ENCODE measurements around the gene SH3TC1. TPM values are rescaled to one million over a fixed set of nuclear protein-coding genes. Genes with fewer than 3 reads are reported as not detected.

The SH3TC1 gene
- total and polyA plus RNA-seq, 10 of the 15 experiments (the other 5 are each of a cell fraction or from before 2014, with no cell fraction given): 0.19 to 47.0 (median 18.4) TPM

- Histone ChIP-seq H3K27me3 (replicated peaks in 1 of 2; ENCODE audit: control insufficient read depth in 2 of 2, insufficient read depth in 2 of 2, low read length in 1 of 2) (peaks cover 0 to 4% of the 10 kb centered on the region in 2 experiments; a peak in 2 of 4 replicates), H3K4me1 (ENCODE audit: control insufficient read depth, insufficient read depth, low read length) (no peaks in the 10 kb centered on the region), H3K27ac (ENCODE audit: control insufficient read depth, insufficient read depth) (no peak overlapping the region), H3K36me3 (ENCODE audit: control insufficient read depth in 2 of 2, insufficient read depth in 2 of 2, low read length in 1 of 2) (no peaks in the 10 kb centered on the region), H3K9me3 (replicated peaks; ENCODE audit: control insufficient read depth, insufficient read depth, low read length) (no peaks in the 10 kb centered on the region), H4K20me1 (ENCODE audit: control insufficient read depth, insufficient read depth) (no peaks in the 10 kb centered on the region), H3K4me2 (ENCODE audit: control insufficient read depth, insufficient read depth) (no peak overlapping the region), H3K79me2 (ENCODE audit: control insufficient read depth, insufficient read depth, low read length) (no peaks in the 10 kb centered on the region), H3K9ac (ENCODE audit: control insufficient read depth, insufficient read depth, low read length) (no peak overlapping the region), H2AFZ (ENCODE audit: control insufficient read depth, low read depth, low read length) (no peak overlapping the region), H3K4me3 (no peak overlapping the region)
- ATAC-seq: no peak
- in situ Hi-C loops (cut with MboI): no loop called here
- FAIRE-seq: no peak
- intact Hi-C loops (cut with micrococcal nuclease; ENCODE audit: unreplicated experiment): no loop called here
- ChIA-PET POLR2A (no interaction called here), SMC1A (ENCODE audit: uncharacterized antibody, unreplicated experiment) (no interaction called here), CTCF (no interaction called here), RAD21 (ENCODE audit: unreplicated experiment) (interaction anchor here (2.0 kb wide), 1 partner anchor 105 kb away, joined by 4 read pairs; no protein-coding TSS in a partner anchor)
- no TSS peak for BruUV-seq (replicated peaks)
- no peak for DNase-seq (ENCODE audit: low read depth, low spot score)
- TF ChIP-seq GABPA (IDR thresholded peaks at IDR 0.05; ENCODE audit: low read depth): no peak
- 36% methylated on average over 14 of the region's 14 CpGs for WGBS (ENCODE audit: insufficient coverage, insufficient replicate concordance, low lambda C conversion rate, missing lambda C conversion rate)
Observed at GRCh38 chr4:8282134-8282641, 83.1 kb downstream of the SH3TC1 start.

- in situ Hi-C loops (cut with MboI): no loop called here
- Histone ChIP-seq H3K4me3 (no peak overlapping the region), H3K79me2 (ENCODE audit: control insufficient read depth, insufficient read depth, low read length) (no peaks in the 10 kb centered on the region), H3K9me3 (replicated peaks; ENCODE audit: control insufficient read depth, insufficient read depth, low read length) (no peaks in the 10 kb centered on the region), H3K36me3 (ENCODE audit: control insufficient read depth in 2 of 2, insufficient read depth in 2 of 2, low read length in 1 of 2) (no peaks in the 10 kb centered on the region), H3K27ac (ENCODE audit: control insufficient read depth, insufficient read depth) (no peak overlapping the region), H4K20me1 (ENCODE audit: control insufficient read depth, insufficient read depth) (no peaks in the 10 kb centered on the region), H2AFZ (ENCODE audit: control insufficient read depth, low read depth, low read length) (no peak overlapping the region), H3K9ac (ENCODE audit: control insufficient read depth, insufficient read depth, low read length) (no peak overlapping the region), H3K27me3 (replicated peaks in 1 of 2; ENCODE audit: control insufficient read depth in 2 of 2, insufficient read depth in 2 of 2, low read length in 1 of 2) (peaks cover 0 to 2% of the 10 kb centered on the region in 2 experiments; a peak in 2 of 4 replicates), H3K4me2 (ENCODE audit: control insufficient read depth, insufficient read depth) (no peak overlapping the region), H3K4me1 (ENCODE audit: control insufficient read depth, insufficient read depth, low read length) (no peaks in the 10 kb centered on the region)
- WGBS (ENCODE audit: insufficient coverage, insufficient replicate concordance, low lambda C conversion rate, missing lambda C conversion rate): 32% methylated on average over 14 of the region's 14 CpGs
- no TSS peak for BruUV-seq (replicated peaks)
- intact Hi-C loops (cut with micrococcal nuclease; ENCODE audit: unreplicated experiment): no loop called here
- FAIRE-seq: no peak
- DNase-seq (ENCODE audit: low read depth, low spot score): no peak
- CTCF ChIA-PET: no interaction called here
- POLR2A ChIA-PET: no interaction called here
- RAD21 ChIA-PET (ENCODE audit: unreplicated experiment): interaction anchor here (2.0 kb wide), 1 partner anchor 106 kb away, joined by 4 read pairs; no protein-coding TSS in a partner anchor
- SMC1A ChIA-PET (ENCODE audit: uncharacterized antibody, unreplicated experiment): no interaction called here
- no peak for ATAC-seq
- no peak for TF ChIP-seq LARP7 (IDR thresholded peaks at IDR 0.05)
- TF ChIP-seq WRNIP1 (IDR thresholded peaks at IDR 0.05; ENCODE audit: borderline replicate concordance, low read depth, low read length): no peak
- no peak for TF ChIP-seq RELB (IDR thresholded peaks at IDR 0.05; ENCODE audit: low read depth)
- no peak for TF ChIP-seq ZNF217 (IDR thresholded peaks at IDR 0.05)
- no peak for TF ChIP-seq PRDM15 (CRISPR knock-in tag; IDR thresholded peaks at IDR 0.05)
- TF ChIP-seq CTCF (IDR thresholded peaks at IDR 0.05 in 2 of 3, conservative IDR thresholded peaks at IDR 0.05 in 1 of 3; ENCODE audit: control insufficient read depth in 2 of 3, extremely low read depth in 1 of 3, insufficient read depth in 1 of 3, low read depth in 3 of 3, low read length in 3 of 3): no peak
- no peak for TF ChIP-seq SREBF1 (IDR thresholded peaks at IDR 0.05; ENCODE audit: low read length)
- TF ChIP-seq POU2F2 (IDR thresholded peaks at IDR 0.05; ENCODE audit: borderline replicate concordance, low read depth, low read length): no peak
- no peak for TF ChIP-seq MYB (IDR thresholded peaks at IDR 0.05; ENCODE audit: borderline replicate concordance, low read depth, low read length)
Observed at GRCh38 chr4:8282742-8283141, 83.7 kb downstream of the SH3TC1 start.

Data from GM12878 (cell line).